Neural progenitor cell (in vitro differentiated cells): ENCODE measurements around the gene METRN. TPM values are rescaled to one million over a fixed set of nuclear protein-coding genes. Genes with fewer than 3 reads are reported as not detected.

Source experiments
- DNase-seq: peaks from one replicate; pipeline ENCODE4 v3.0.0-alpha.2; 2016; ENCODE audit warnings: low spot score
- H2AFZ ChIP-seq: fragments of 200-600 bp; sonication (generic); replicated peaks from 2 replicates; pipeline ENCODE4 v1.6.1; 2016; ENCODE audit warnings: antibody characterized with exemption
- H3F3A ChIP-seq: fragments of 200-600 bp; sonication (generic); 2 replicates; pipeline ENCODE4 v1.6.1; 2016; ENCODE audit warnings: antibody characterized with exemption, low read depth
- H3K27ac ChIP-seq: fragments of 200-600 bp; sonication (generic); 2 replicates; pipeline ENCODE4 v1.5.1; 2016; ENCODE audit warnings: mild to moderate bottlenecking
- H3K27me3 ChIP-seq: fragments of 200-600 bp; sonication (generic); 2 replicates; pipeline ENCODE4 v1.6.1; 2016; ENCODE audit warnings: mild to moderate bottlenecking, moderate library complexity
- H3K36me3 ChIP-seq: fragments of 200-600 bp; sonication (generic); 2 replicates; pipeline ENCODE4 v1.5.1; 2016
- H3K4me1 ChIP-seq: fragments of 200-600 bp; sonication (generic); 2 replicates; pipeline ENCODE4 v1.6.1; 2016; ENCODE audit warnings: mixed run types
- H3K4me2 ChIP-seq: fragments of 200-600 bp; sonication (generic); 2 replicates; pipeline ENCODE4 v1.6.1; 2016
- H3K4me3 ChIP-seq: fragments of 200-600 bp; sonication (generic); 2 replicates; pipeline ENCODE4 v1.5.1; 2016
- H3K79me2 ChIP-seq: fragments of 200-600 bp; sonication (generic); 2 replicates; pipeline ENCODE4 v1.6.1; 2016; ENCODE audit warnings: low read depth
- H3K9ac ChIP-seq: fragments of 200-600 bp; sonication (generic); 2 replicates; pipeline ENCODE4 v1.6.1; 2016
- H3K9me3 ChIP-seq: fragments of 200-600 bp; sonication (generic); 2 replicates; pipeline ENCODE4 v1.5.1; 2016; ENCODE audit warnings: low read depth
- H4K20me1 ChIP-seq: fragments of 200-600 bp; sonication (generic); 2 replicates; pipeline ENCODE4 v1.6.1; 2016; ENCODE audit warnings: low read depth
- H3K27ac Mint-ChIP-seq: 3 replicates; pipeline ENCODE4 v1.8.0; 2021; ENCODE audit warnings: mixed read lengths
- H3K27me3 Mint-ChIP-seq: 2 replicates; pipeline ENCODE4 v1.8.0; 2022; ENCODE audit warnings: low read depth, mild to moderate bottlenecking, inconsistent platforms, moderate library complexity, mixed read lengths; ENCODE audit not compliant: insufficient read depth
- H3K36me3 Mint-ChIP-seq: 3 replicates; pipeline ENCODE4 v1.8.0; 2021; ENCODE audit warnings: mixed read lengths
- H3K4me1 Mint-ChIP-seq: 3 replicates; pipeline ENCODE4 v1.8.0; 2021; ENCODE audit warnings: mixed read lengths
- H3K4me3 Mint-ChIP-seq: 3 replicates; pipeline ENCODE4 v1.8.0; 2021; ENCODE audit warnings: mild to moderate bottlenecking, moderate library complexity, mixed read lengths
- H3K9me3 Mint-ChIP-seq: 3 replicates; pipeline ENCODE4 v1.8.0; 2020; ENCODE audit warnings: mixed read lengths
- EZH2 ChIP-seq: fragments of 200-600 bp; sonication (generic); IDR thresholded peaks from 2 replicates; pipeline ENCODE4 v1.6.1; 2017; ENCODE audit warnings: antibody characterized with exemption, mild to moderate bottlenecking, moderate library complexity
- EZH2phosphoT487 ChIP-seq: fragments of 200-600 bp; sonication (generic); IDR thresholded peaks from 2 replicates; pipeline ENCODE4 v1.6.1; 2017; ENCODE audit warnings: antibody characterized with exemption
- total RNA-seq: library from RNA; depleted of rRNA; stranded (reverse); fragments of >200 nt; gene quantifications from 2 replicates; pipeline ENCODE4 v1.2.3, GENCODE V29; 2015; ENCODE audit warnings: low replicate concordance
- TF ChIP-seq, protein P1 (sequence below): fragments of 200-600 bp; sonication (generic); IDR thresholded peaks from 2 replicates; pipeline ENCODE4 v1.5.1; 2017; ENCODE audit warnings: antibody characterized with exemption, mild to moderate bottlenecking

Gene METRN
- total RNA-seq, 1 donor from 2014 or later: 24.3 TPM

DNA sequence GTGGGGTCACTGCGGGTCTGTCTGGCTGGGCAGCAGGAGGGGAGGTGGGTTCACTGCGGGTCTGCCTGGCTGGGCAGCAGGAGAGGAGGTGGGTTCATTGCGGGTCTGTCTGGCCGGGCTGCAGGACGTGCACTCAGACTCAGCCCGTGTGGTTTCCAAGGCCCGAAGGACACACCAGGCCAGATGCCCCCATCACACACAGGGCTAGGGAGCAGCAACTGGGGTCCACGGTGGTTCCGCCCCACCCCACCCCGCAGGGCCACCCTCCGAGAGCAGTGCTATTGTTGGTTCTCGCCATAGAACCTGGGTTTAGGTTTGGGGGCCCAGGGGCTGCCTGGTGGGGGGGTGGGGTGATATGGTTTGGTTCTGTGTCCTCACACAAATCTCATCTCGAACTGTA is 31.7 kb downstream of the METRN start:
- Histone ChIP-seq H3K4me3 (no peak overlapping the region), H2AFZ (no peak overlapping the region), H3K79me2 (no peaks in the 10 kb centered on the region), H3K36me3 (no peaks in the 10 kb centered on the region), H3K4me1 (peaks cover 11% of the 10 kb centered on the region), H4K20me1 (no peaks in the 10 kb centered on the region), H3K27ac (no peak overlapping the region), H3F3A (peaks cover 13% of the 10 kb centered on the region), H3K9me3 (no peaks in the 10 kb centered on the region), H3K9ac (no peak overlapping the region), H3K4me2 (no peak overlapping the region), H3K27me3 (no peaks in the 10 kb centered on the region)
- no peaks in the 10 kb centered on the region for H3K36me3 Mint-ChIP-seq
- no peaks in the 10 kb centered on the region for H3K9me3 Mint-ChIP-seq
- H3K27me3 Mint-ChIP-seq: peaks cover 6% of the 10 kb centered on the region
- H3K4me3 Mint-ChIP-seq: no peak overlapping the region
- DNase-seq: no peak
- TF ChIP-seq EZH2 (no peak), EZH2phosphoT487 (no peak)
- TF ChIP-seq, protein P1, sequence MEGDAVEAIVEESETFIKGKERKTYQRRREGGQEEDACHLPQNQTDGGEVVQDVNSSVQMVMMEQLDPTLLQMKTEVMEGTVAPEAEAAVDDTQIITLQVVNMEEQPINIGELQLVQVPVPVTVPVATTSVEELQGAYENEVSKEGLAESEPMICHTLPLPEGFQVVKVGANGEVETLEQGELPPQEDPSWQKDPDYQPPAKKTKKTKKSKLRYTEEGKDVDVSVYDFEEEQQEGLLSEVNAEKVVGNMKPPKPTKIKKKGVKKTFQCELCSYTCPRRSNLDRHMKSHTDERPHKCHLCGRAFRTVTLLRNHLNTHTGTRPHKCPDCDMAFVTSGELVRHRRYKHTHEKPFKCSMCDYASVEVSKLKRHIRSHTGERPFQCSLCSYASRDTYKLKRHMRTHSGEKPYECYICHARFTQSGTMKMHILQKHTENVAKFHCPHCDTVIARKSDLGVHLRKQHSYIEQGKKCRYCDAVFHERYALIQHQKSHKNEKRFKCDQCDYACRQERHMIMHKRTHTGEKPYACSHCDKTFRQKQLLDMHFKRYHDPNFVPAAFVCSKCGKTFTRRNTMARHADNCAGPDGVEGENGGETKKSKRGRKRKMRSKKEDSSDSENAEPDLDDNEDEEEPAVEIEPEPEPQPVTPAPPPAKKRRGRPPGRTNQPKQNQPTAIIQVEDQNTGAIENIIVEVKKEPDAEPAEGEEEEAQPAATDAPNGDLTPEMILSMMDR: no peak
- H3K4me1 Mint-ChIP-seq: peaks cover 17% of the 10 kb centered on the region
- no peak overlapping the region for H3K27ac Mint-ChIP-seq

DNA sequence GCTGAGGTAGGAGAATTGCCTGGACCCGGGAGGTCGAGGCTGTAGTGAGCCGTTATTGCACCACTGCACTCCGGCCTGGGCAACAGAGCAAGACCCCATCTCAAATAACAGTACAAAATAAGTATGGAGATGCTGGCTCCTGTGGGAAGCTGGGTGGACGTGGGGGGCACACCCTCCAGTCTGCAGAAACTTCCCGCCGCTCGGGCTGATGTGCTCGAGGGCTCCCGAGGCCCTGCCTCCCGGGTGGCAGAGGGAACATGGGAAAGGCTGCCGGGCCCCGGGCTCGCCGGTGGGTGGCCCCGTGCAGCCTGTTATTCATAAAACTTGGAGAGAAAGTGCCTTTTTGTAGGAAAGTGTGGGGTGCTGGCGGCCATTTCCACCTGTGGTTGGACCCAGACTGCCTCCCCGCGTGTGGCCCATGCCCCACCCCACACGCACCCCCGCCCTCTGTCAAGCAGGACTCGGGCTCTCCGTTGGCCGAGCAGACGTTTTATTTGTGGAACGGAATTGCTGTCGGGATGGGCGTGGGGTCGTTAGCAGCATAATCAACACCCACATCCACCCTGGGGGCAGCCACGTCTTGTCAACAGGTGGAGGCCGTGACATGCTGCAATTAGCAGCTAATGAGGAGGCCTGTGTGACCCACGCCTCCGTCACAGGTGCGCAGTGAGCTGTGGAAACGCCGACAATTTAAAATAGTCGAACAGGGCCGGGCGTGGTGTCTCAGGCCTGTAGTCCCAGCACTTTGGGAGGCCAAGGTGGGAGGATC is 33.2 kb downstream of the METRN start:
- Histone ChIP-seq H2AFZ (no peak overlapping the region), H3K4me2 (no peak overlapping the region), H3K79me2 (no peaks in the 10 kb centered on the region), H3K27ac (no peak overlapping the region), H4K20me1 (no peaks in the 10 kb centered on the region), H3K9ac (no peak overlapping the region), H3K9me3 (no peaks in the 10 kb centered on the region), H3K4me1 (peaks cover 22% of the 10 kb centered on the region), H3K27me3 (no peaks in the 10 kb centered on the region), H3K4me3 (no peak overlapping the region), H3K36me3 (no peaks in the 10 kb centered on the region), H3F3A (peaks cover 21% of the 10 kb centered on the region)
- no peak overlapping the region for H3K27ac Mint-ChIP-seq
- no peaks in the 10 kb centered on the region for H3K9me3 Mint-ChIP-seq
- TF ChIP-seq, protein P1: no peak
- no peak for TF ChIP-seq EZH2
- no peak for TF ChIP-seq EZH2phosphoT487
- no peaks in the 10 kb centered on the region for H3K36me3 Mint-ChIP-seq
- H3K27me3 Mint-ChIP-seq: peaks cover 4% of the 10 kb centered on the region
- peaks cover 30% of the 10 kb centered on the region for H3K4me1 Mint-ChIP-seq
- DNase-seq: no peak
- no peak overlapping the region for H3K4me3 Mint-ChIP-seq

DNA sequence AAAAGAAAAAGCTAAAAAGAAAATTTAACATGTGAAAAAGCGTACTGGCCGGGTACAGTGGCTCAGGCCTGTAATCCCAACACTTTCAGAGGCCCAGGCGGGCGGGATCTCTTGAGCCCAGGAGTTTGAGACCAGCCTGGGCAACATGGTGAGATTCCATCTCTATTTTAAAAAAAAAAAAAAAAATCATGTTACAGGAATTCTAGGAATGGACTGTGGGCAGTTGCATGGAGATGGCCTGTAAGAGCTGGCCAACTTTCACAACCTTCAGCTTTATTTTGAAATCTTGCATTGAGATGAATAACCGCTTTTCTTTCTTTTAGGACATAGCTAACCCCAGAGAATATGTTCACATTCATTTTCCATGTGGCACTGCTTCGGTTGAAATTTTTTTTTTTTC is 34.1 kb downstream of the METRN start:
- no peaks in the 10 kb centered on the region for H3K9me3 Mint-ChIP-seq
- H3F3A ChIP-seq: peaks cover 21% of the 10 kb centered on the region
- no peaks in the 10 kb centered on the region for H4K20me1 ChIP-seq
- H3K27me3 ChIP-seq: no peaks in the 10 kb centered on the region
- H3K27ac Mint-ChIP-seq: no peak overlapping the region
- H3K27me3 Mint-ChIP-seq: peaks cover 5% of the 10 kb centered on the region
- no peak overlapping the region for H3K4me3 Mint-ChIP-seq
- H3K79me2 ChIP-seq: no peaks in the 10 kb centered on the region
- TF ChIP-seq EZH2phosphoT487: no peak
- TF ChIP-seq EZH2: no peak
- TF ChIP-seq, protein P1: no peak
- peaks cover 22% of the 10 kb centered on the region for H3K4me1 ChIP-seq
- peaks cover 34% of the 10 kb centered on the region for H3K4me1 Mint-ChIP-seq
- H3K4me2 ChIP-seq: no peak overlapping the region
- no peak overlapping the region for H3K4me3 ChIP-seq
- no peaks in the 10 kb centered on the region for H3K36me3 ChIP-seq
- no peak overlapping the region for H3K27ac ChIP-seq
- H3K36me3 Mint-ChIP-seq: no peaks in the 10 kb centered on the region
- no peak overlapping the region for H2AFZ ChIP-seq
- no peaks in the 10 kb centered on the region for H3K9me3 ChIP-seq
- DNase-seq: no peak
- H3K9ac ChIP-seq: no peak overlapping the region
